Left colon (tissue), 2 donors: ENCODE data around the gene IFT22. TPM values are rescaled to one million over a fixed set of nuclear protein-coding genes. Genes with fewer than 3 reads are reported as not detected.
A peak's percentile ranks its signal among the peaks of the same experiment; 100 is the strongest.
"Not testable (repeated sequence)": the region's sequence is repeated elsewhere in the genome, so short reads cannot be mapped to it uniquely, and the experiment has no call there.

Experiments used
- ATAC-seq: fragments of 200-7000 bp; cut with Tn5 transposase; one replicate; pipeline ENCODE4 v1.9.1; 2020; ENCODE audit warnings: mild to moderate bottlenecking, moderate library complexity
- DNase-seq, 2 donors: peaks; one replicate each; pipeline ENCODE4 v3.0.0-alpha.2; 2020
- intact Hi-C, 2 donors: fragments of 100-400 bp; cut with DNase I in 1 of 2; cut with micrococcal nuclease in 1 of 2; formaldehyde crosslinking; loops; one replicate each; pipeline versions ENCODE4 v1.11.2 to v1.14.0; 2022; cut with DNase I, micrococcal nuclease
- long read RNA-seq: library from polyadenylated mRNA; unstranded; transcript quantifications from one replicate; pipeline ENCODE4 v2.0.0, GENCODE V29; 2021
- total RNA-seq, 2 donors: library from RNA; stranded (reverse); fragmentation: NEBNext Ultra II Directional; extraction: Animal tissue kit (Norgen Biotek cat#: 25700); gene quantifications; one replicate each; pipeline ENCODE4 v1.2.1, GENCODE V29; 2021
- donor health status: DM: no; HTN: no; CAD: no.
- donor health status: DM: yes; HTN: yes; CAD: no.

The IFT22 gene
- total RNA-seq: 1 to 10 TPM; 6.0 to 9.1 TPM
- long read RNA-seq, transcript IFT22-201 (5 exons, 1,130 nt): major isoform, 6 of 8 reads
- long read RNA-seq, partial matches to known transcripts: 0 of 8 reads
- long read RNA-seq, other reads (novel, unspliced or antisense): 1 of 8 reads

DNA sequence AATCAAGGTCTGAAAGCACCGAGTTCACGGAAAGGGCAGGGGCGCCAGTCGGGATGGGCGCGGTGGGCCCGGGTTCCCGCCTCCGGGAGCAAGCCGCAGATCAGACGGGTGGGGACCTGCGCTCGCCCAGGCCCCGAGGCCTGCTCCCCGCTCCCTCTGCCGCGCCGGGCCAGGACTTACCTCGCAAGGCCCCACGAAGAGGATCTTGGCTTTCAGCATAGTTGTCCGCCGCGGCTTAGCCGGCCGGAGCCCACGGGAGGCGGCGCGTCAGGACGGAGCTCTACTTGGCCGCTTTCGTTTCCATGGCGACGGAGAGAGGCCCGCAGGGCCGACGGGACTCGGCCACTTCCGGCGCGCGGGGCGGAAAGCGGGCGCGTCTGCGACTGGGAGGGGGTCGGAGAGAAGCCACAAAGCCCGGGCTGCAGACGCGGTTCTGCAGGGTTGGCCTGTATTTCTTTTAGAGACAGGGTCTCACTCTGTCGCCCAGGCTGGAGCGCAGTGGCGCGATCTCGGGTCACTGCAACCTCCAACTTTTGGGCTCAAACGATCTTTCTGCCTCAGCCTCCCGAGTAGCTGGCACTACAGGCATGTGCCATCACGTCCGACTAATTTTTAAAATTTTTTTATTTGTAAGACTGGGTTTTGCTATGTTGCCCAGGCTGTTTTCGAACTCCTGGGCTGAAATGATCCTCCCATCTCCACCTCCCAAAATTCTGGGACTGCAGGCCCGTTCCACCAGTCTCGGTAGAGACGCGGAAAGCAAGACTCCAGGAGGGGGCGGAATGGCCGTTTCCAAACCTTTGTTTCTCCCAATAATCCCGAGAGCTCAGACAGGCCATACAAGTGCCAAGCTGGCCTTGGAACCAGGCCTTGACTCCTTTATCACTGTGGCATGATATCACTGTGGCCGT is at the start of gene IFT22:
TSS of gene IFT22 (minus strand) at position 322 of the 911 bp plus-strand sequence. CDS start at position 219, 103 bp downstream.
- intact Hi-C loops: no loop called here
- DNase-seq (peak; percentile 93 to 94), ATAC-seq (peak; percentile 98)

DNA sequence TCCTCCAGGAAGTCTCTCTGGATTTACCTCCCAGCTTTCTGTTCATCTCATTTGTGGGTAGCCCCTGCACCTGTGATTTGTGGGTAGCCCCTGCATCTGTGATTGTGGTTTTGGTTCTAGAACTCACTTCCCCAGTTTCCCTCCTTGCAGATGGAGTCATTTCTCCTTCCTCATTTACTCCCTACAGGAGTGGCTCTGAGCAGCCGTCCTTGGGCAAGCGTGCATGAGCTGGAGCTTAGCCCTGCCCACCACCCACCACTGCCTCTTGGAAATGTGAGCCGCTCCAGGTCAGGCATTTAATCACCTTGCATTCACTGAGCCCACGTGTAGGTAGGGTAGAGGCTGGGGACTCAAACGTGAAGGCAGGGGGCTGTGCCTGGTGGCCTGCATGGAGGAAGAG is 49.2 kb upstream of the IFT22 start:
- DNase-seq: no peak
- intact Hi-C loops: no loop called here
- ATAC-seq: no peak

DNA sequence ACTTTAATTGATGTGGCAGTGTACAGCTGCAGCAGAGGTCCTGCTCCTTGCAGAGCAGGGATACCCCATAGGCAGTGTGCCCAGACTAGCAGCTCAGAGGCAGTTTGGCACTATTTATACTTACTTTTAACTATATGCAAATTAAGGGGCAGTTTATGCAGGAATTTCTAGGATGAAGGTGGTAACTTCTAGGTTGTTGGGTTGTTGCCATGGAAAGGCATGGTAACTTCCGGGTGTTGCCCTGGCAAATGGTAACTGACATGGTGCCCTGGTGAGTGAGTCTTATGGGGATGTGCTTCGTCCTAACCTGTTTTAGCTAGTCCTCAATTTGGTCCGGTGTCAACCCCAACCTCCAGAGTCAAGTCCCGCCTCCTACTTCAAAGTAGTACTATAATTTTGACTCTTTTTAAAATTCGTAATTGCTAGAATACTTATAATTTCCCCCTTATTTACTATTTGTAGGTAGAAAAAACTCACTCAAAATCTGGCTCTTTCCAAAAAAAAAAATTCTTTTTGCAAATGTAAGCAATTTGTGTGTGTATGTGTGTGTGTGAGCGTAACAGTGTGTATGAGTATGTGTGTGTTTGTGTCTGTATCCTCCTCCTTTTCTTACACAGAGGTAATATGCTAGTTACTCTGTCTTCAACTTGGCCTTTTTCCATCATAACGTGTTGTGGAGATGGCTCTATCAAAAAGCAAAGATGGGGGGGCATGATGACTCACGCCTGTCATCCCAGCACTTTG is 47.0 kb upstream of the IFT22 start:
- ATAC-seq (no peak), DNase-seq (no peak)

DNA sequence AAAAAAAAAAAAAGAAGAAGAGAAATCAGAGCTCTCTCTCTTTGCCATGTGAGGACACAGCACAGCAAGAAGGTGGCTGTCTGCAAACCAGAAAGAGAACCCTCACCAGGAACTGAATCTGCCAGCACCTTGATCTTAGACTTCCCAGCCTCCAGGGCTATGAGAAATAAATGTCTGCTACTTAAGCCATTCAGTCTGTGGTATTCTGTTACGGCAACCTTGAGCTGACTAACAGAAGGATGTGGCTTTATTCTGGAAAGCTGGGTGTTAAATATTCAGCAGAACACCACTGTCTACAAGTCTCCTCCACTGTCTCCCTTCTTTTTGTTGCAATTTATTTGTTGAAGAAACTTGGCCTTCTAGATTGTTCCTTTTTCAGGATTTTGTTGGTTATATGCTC is 46.1 kb upstream of the IFT22 start:
- ATAC-seq (no peak), DNase-seq (no peak)
- intact Hi-C loops: loop anchor here in 1 of 2 donors (10.0 kb wide), 1 partner anchor 137 kb away; no protein-coding TSS in a partner anchor

More for the DNA sequence above, 47.0 kb upstream of the IFT22 start:
- intact Hi-C loops: loop anchor here in 1 of 2 donors (10.0 kb wide), 1 partner anchor 136 kb away; no protein-coding TSS in a partner anchor

DNA sequence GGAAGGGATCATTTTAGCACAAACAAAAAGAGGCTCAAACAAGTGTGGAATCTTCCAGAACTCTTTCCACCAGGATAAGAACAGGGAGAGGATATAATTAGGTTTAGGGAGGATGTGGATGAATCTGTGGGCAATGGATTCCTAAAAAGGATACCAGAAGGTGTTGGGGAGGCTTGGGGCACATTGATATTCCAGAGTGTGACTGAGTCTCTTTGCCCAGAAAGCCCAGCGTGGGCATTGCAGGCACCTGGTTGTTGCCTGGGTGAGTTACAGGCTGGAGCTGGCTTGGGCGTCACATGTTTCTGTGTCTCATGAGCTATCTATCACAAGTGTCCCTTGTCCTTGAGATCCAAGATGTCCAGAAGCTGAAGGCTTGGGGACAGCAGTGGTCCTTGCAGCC is 44.3 kb upstream of the IFT22 start:
- DNase-seq (no peak), ATAC-seq (no peak)
- intact Hi-C loops: loop anchor here in 1 of 2 donors (10.0 kb wide), 1 partner anchor 139 kb away; no protein-coding TSS in a partner anchor

DNA sequence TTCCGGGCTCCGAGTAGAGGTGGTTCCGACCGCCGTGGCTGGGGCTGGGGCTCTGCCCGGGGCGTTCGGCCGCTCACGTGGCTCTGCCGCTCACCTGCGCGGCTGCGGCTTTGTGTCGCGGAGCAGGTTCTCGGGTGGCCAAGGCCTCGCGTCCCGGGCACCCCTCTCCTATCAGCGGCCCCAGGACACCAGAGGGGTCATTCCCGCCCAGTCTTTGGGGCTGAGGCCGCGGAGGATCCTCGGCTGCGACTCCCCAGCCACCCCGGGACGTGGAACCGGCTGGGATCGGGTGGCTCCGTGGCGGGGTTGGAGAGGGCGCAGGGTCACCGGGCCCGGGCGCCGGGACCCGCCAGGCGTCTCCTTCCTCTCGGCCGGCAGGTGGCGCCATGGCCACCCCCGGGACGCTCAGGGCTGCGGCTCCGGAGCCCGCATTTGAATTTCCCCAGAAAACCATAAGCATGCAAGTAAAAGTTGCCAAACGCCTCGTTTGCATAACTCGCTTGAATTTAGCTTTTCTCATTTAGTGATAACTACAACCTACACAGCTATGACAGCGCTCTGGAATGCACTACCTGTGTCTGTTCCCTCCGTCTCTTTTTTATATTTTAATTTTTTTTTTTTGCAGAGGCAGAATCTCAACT is 42.2 kb upstream of the IFT22 start:
- intact Hi-C loops: loop anchor here in 1 of 2 donors (10.0 kb wide), 1 partner anchor 141 kb away; no protein-coding TSS in a partner anchor
- peak; percentile 31 to 69 for DNase-seq
- ATAC-seq: peak; percentile 95

DNA sequence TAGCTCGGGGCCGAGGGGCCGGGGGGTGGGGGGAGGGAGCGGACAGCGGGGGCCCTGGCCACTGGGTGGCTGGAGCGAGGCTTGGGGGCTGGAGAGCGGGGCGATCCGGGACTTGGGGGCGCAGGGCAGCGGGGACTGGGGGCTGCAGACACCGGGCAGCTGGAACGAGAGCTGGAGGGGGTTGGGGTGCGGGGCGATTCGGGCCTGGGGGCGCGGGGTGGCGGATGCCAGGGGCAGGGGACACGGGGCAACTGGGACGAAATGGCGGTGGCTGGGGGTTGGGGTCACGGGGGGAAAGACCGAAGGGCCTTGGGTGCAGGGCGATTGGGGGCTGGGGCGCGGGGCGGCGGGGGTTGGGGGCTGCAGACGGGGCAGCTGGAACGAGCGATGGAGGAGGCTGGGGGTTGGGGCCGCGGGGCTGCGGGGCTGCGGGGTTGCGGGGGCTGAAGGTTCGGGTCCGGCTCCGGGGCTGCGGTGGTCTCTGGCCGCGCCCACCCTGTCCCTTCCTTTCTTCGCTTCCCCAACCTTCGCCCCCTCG is 41.7 kb upstream of the IFT22 start:
- intact Hi-C loops: loop anchor here in 1 of 2 donors (10.0 kb wide), 1 partner anchor 142 kb away; no protein-coding TSS in a partner anchor
- ATAC-seq (peak; percentile 7), DNase-seq (no peak)

DNA sequence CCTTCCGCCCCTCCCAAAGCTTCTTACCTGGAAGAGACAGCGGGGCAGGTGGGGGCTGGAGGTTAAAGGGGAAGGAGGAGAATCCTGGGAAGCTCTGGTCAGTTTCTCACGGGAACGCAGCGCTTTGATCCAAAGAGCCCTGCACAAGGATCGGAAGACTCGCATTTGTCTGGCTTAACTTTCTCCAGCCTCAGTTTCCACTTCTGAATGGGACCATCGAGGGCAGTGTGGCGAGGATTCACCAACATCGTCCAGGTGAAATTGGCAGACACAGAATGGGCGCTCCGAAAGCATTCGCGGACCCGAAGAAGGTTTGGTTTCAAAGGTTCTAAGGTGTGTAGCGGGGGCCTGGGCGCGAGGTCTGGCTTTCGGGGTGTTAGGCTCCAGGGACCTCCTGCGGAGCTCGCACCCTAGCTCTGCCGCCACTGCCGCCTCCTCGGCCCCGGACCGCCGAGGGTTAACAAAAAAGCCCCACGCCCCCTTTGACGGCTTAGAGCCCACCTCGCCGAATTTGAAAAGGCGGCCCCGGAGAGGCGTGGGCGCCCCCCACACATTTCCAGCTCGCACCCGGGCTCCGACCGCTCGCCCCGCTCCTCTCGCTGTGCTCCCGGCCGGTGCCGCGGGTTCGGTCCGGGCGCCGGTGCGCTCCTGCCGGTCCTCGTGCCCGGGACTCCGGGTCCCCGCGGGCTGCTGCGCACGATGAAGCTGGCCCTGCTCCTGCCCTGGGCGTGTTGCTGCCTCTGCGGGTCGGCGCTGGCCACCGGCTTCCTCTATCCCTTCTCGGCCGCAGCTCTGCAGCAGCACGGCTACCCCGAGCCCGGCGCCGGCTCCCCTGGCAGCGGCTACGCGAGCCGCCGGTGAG is 41.0 kb upstream of the IFT22 start, which contains the start of gene COL26A1:
TSS of gene COL26A1 (plus strand) at position 542 of the 862 bp plus-strand sequence. CDS start at position 700, 158 bp downstream.
- ATAC-seq: peak; percentile 58
- intact Hi-C loops: loop anchor here in 1 of 2 donors (10.0 kb wide), 1 partner anchor 142 kb away; no protein-coding TSS in a partner anchor
- DNase-seq: peak in 1 of 2 donors; percentile 30

DNA sequence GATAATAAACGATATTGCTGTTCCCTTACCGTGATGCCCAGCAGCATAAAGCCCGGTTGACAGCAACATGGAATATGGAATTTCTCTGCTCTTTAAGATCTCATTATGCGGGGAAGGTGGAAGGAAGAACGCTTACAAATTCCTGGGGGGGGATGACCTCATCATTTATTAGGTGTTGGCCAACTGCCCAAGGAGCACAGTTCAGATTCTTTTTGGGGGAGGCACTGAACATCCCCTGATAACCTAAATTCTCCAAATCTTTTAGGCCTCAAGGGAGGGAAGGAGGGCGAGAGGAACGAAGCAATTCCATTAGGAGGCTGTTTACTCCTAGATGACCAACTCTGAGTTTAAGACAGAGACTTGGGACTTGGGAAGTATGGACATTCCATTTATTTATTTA is 35.8 kb upstream of the IFT22 start:
- DNase-seq: no peak
- intact Hi-C loops: no loop called here
- ATAC-seq: no peak

DNA sequence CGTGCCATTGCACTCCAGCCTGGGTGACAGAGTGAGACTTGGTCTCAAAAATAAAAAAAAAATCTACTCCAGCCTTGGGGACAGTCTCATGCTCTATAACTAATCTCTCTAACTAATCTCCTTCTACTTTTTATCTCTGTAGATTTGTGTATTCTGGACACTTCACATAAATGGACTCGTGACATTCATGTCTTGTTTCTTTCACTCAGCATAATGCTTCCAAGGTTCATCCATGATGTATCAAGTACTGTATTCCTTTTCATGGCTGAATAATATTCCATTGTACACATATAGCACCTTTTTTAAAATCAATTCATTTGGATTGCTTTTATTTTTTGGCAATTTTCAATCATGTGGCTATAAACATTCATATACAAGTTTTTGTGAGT is 31.3 kb upstream of the IFT22 start:
- ATAC-seq: no peak
- intact Hi-C loops: no loop called here
- DNase-seq: no peak

DNA sequence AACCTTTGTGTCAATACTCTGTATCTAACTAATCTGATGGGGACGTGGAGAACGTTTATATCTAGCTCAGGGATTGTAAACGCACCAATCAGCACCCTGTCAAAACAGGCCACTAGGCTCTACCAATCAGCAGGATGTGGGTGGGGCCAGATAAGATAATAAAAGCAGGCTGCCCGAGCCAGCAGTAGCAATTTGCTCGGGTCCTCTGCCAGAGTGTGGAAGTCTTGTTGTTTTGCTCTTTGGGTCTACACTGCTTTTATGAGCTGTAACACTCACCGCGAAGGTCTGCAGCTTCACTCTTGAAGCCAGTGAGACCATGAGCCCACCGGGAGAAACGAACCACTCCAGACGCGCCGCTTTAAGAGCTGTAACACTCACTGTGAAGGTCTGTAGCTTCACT is 27.7 kb upstream of the IFT22 start:
- DNase-seq, ATAC-seq, intact Hi-C loops: not testable (repeated sequence)

DNA sequence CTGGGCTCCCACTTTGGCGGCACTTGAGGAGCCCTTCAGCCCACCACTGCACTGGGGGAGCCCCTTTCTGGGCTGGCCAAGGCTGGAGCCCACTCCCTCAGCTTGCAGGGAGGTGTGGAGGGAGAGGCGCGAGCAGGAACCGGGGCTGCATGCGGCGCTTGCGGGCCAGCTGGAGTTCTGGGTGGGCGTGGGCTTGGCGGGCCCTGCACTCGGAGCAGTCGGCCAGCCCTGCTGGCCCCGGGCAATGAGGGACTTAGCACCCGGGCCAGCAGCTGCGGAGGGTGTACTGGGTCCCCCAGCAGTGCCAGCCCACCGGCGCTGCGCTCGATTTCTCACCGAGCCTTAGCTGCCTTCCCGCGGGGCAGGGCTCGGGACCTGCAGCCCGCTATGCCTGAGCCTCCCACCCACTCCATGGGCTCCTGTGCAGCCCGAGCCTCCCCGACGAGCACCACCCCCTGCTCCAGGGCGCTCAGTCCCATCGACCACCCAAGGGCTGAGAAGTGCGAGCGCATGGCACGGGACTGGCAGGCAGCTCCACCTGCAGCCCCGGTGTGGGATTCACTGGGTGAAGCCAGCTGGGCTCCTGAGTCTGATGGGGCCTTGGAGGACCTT is 26.9 kb upstream of the IFT22 start:
- intact Hi-C loops, ATAC-seq, DNase-seq: not testable (repeated sequence)

DNA sequence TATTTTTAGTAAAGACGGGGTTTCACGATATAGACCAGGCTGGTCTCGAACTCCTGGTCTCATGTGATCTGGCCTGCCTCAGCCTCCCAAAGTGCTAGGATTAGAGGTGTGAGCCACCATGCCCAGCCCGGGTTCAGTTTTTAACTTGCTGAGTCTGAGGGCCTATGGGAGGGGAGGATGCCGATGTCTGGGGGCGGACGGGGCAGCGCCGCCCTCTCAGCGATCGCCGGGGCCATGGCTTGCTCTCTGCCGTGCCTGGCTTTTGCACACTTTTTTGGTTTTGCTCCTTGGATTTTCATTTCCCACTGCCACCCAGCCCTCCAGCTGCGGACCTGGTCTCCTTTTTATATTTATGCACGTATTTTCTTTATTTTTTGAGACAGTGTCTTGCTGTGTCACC is 25.9 kb upstream of the IFT22 start:
- intact Hi-C loops: no loop called here
- ATAC-seq (no peak), DNase-seq (no peak)

DNA sequence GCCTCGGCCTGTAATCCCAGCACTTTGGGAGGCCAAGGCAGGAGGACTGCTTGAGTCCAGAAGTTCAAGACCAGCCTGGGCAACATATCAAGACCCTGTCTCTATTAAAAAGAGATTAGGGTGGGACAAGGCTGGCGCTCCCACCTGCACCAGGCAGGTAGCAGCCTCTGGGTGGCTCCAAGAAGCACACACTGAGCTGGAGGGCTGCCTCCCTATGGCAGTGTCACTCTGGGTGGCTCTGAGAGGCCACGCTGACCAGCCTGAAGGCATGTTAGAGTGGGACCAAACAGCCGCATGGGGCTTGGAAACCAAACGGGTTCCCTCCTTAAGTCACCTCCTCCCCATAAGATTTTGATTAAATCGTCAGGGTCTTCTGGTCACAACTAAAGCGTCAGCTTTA is 21.3 kb upstream of the IFT22 start:
- intact Hi-C loops: no loop called here
- ATAC-seq (no peak), DNase-seq (no peak)

DNA sequence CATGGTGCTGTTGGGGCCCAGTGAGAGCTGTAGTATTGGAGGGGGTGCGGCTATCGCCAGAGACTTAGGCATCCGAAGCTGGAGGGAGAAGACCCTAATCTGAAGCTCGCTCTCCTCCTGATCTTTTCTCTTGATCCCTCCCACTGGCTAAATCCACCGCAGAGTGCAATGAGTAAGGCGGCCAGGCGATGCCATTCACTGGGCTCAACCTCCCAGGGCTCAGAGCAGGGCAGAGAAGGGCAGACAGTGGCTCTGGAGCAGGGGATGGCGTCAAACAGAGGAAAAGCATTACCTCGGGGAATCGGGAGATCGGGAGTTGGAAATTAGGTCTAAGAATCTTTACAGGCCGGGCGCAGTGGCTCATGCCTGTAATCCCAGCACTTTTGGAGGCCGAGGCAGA is 18.8 kb upstream of the IFT22 start:
- ATAC-seq (no peak), DNase-seq (no peak)
- intact Hi-C loops: no loop called here

DNA sequence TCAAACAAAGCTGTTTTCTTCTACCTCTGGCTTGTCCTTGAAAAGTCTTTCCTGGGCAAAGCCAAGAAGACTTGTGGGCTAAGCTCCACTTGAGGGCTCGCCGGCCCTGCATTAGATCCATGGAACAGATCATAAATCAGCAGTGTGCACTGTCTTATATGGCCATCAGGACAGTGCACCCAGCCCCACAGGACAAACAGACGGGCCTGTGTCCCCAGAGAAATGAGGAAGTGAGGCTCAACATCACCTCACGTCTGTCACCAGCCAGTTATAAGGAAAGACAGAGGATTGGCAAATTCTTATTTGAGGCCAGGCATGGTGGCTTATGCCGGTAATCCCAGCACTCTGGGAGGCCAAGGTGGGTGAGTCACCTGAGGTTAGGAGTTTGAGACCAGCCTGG is 12.3 kb upstream of the IFT22 start:
- ATAC-seq (peak; percentile 99), DNase-seq (peak; percentile 38 to 39)

DNA sequence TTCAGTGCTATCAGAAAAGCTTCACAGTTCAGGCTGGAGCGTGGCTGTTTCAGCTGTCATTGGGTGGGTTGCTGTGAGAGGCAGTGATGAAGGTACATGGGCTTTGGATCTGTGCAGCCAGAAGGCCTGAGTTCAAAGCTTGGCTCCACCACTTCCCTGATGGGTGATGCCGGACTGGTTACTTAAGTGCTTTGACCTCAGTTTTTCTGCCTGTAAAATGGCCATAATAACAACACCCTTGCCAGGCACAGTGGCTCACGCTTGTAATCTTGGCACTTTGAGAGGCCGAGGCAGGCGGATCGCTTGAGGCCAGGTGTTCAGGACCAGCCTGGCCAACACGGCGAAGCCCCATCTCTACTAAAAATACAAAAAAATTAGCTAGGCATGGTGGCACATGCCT is 10.4 kb upstream of the IFT22 start:
- ATAC-seq (no peak), DNase-seq (no peak)
- intact Hi-C loops: no loop called here

More for the DNA sequence above, 12.3 kb upstream of the IFT22 start:
- intact Hi-C loops: no loop called here
